ENCODE measurements around the gene DRAM1. TPM values are rescaled to one million over a fixed set of nuclear protein-coding genes. Genes with fewer than 3 reads are reported as not detected.

Gene DRAM1
- total RNA-seq (2014; rRNA removed; shearing (Covaris generic)): 3.3 and 4.8 TPM in 2 replicates

GRCh38 chr12:101876861-101877805 is at the start of gene DRAM1:
Gene DRAM1, plus strand, starts transcription at chr12:101877580. Its CDS starts 210 bp downstream, at chr12:101877790.

GRCh38 chr12:101830367-101831325 is 46.7 kb upstream of the DRAM1 start, which contains the start of gene GNPTAB:
Gene GNPTAB, minus strand, starts transcription at chr12:101830959. Its CDS starts 284 bp downstream, at chr12:101830675.

Small RNA genes lying within 50 kb of the gene (small RNA-seq; reads per million reads assigned to genes)
- gene RNA5SP369 (not detected), gene RNU6-1183P (not detected)

Other genes starting within 250 kb of the DRAM1 start
- gene CHPT1, start 179.9 kb upstream of the DRAM1 start, total RNA-seq (2014; rRNA removed; shearing (Covaris generic)): 45.6 and 61.7 TPM in 2 replicates
- 0.08 TPM in 1 of 2 replicates, not detected in the other for gene SYCP3, start 138.1 kb upstream of the DRAM1 start, total RNA-seq (2014; rRNA removed; shearing (Covaris generic))
- gene GNPTAB, start 46.6 kb upstream of the DRAM1 start, total RNA-seq (2014; rRNA removed; shearing (Covaris generic)): 10.4 and 19.4 TPM in 2 replicates
- gene WASHC3, start 184.4 kb downstream of the DRAM1 start, total RNA-seq (2014; rRNA removed; shearing (Covaris generic)): 39.5 and 40.1 TPM in 2 replicates
- gene NUP37, start 242.5 kb downstream of the DRAM1 start, total RNA-seq (2014; rRNA removed; shearing (Covaris generic)): 53.4 and 60.7 TPM in 2 replicates
- 12.8 and 17.8 TPM in 2 replicates for gene PARPBP, start 242.6 kb downstream of the DRAM1 start, total RNA-seq (2014; rRNA removed; shearing (Covaris generic))

Measured in A375 (cell line).